Left ventricle myocardium inferior (tissue), 1 donor: Measurements from ENCODE around the gene DPYSL4. TPM values are rescaled to one million over a fixed set of nuclear protein-coding genes. Genes with fewer than 3 reads are reported as not detected.

ENCODE experiments used
- DNase-seq: peaks from one replicate; pipeline ENCODE4 v3.0.0-alpha.2; 2020
- H3K27ac ChIP-seq: fragments of 200-600 bp; replicated peaks from 2 replicates; pipeline ENCODE4 v1.8.0; 2021
- H3K27me3 ChIP-seq: fragments of 200-600 bp; 2 replicates; pipeline ENCODE4 v1.8.0; 2021; ENCODE audit warnings: low read depth
- H3K36me3 ChIP-seq: fragments of 200-600 bp; 2 replicates; pipeline ENCODE4 v1.8.0; 2021
- H3K4me1 ChIP-seq: fragments of 200-600 bp; 2 replicates; pipeline ENCODE4 v1.8.0; 2021
- H3K4me3 ChIP-seq: fragments of 200-600 bp; 2 replicates; pipeline ENCODE4 v1.8.0; 2021; ENCODE audit warnings: mild to moderate bottlenecking, moderate library complexity
- H3K9me3 ChIP-seq: fragments of 200-600 bp; replicated peaks from 2 replicates; pipeline ENCODE4 v1.8.0; 2021
- intact Hi-C: fragments of 100-400 bp; cut with micrococcal nuclease; formaldehyde crosslinking; loops from one replicate; pipeline ENCODE4 v1.11.0; 2022
- total RNA-seq: library from RNA; stranded (reverse); fragmentation: NEBNext Ultra II Directional; extraction: Animal tissue kit (Norgen Biotek cat#: 25700); gene quantifications from one replicate; pipeline ENCODE4 v1.2.1, GENCODE V29; 2021
- TF ChIP-seq, protein P1 (sequence below): fragments of 200-600 bp; IDR thresholded peaks from 2 replicates; pipeline ENCODE4 v1.8.0; 2021; ENCODE audit warnings: antibody characterized with exemption, mild to moderate bottlenecking, borderline replicate concordance
- donor health status: DM: no; HTN: yes; CAD: no; lungs with severe emphysema.

Gene DPYSL4
- total RNA-seq, 1 donor from 2014 or later: 42.8 TPM

DNA sequence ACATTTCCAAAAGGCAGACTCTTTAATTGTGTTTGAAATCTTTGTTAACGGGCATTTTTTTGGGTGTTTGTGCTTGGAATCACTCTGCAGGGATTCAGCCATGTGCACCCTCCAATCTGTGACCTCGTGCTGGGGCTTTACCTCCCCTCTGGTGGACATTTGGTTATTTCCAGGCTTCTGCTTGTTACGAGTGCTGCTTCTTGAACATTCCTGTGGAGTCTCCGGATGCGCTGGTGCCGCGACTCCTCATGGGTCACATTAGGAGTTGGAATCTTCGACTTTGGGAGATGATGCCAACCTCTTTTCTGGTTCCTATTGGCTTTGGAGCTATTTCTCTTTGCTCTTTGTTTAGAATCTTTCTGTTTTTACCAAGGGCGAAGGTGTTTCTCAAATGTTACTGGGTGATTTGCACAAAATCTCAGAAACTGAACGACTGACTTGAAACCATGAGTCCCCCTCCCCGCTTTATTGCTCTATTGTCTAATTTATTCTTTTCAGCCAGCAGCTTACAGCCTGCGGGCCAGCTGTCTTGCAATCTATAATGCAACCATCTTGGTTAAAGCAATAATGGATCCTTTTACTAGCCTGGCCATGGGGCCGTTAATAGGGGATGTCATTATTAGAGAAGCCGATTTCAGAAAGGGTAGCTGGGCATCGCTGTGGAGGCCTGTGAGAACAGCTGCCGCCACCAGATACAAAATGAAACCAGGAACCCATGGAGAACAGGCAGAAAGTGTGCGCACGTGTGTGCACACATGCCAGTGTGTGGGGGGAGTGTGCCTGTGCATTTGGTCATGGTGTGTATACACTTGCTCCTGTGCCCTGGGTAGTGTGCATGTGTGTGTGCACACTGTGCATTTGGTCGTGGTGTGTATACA is 9.9 kb upstream of the DPYSL4 start:
- Histone ChIP-seq H3K4me3 (no peak overlapping the region), H3K27me3 (peaks cover 16% of the 10 kb centered on the region), H3K9me3 (no peaks in the 10 kb centered on the region), H3K27ac (no peak overlapping the region), H3K4me1 (peaks cover 40% of the 10 kb centered on the region), H3K36me3 (no peaks in the 10 kb centered on the region)
- TF ChIP-seq, protein P1, sequence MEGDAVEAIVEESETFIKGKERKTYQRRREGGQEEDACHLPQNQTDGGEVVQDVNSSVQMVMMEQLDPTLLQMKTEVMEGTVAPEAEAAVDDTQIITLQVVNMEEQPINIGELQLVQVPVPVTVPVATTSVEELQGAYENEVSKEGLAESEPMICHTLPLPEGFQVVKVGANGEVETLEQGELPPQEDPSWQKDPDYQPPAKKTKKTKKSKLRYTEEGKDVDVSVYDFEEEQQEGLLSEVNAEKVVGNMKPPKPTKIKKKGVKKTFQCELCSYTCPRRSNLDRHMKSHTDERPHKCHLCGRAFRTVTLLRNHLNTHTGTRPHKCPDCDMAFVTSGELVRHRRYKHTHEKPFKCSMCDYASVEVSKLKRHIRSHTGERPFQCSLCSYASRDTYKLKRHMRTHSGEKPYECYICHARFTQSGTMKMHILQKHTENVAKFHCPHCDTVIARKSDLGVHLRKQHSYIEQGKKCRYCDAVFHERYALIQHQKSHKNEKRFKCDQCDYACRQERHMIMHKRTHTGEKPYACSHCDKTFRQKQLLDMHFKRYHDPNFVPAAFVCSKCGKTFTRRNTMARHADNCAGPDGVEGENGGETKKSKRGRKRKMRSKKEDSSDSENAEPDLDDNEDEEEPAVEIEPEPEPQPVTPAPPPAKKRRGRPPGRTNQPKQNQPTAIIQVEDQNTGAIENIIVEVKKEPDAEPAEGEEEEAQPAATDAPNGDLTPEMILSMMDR: no peak
- DNase-seq: no peak
- intact Hi-C loops: no loop called here

DNA sequence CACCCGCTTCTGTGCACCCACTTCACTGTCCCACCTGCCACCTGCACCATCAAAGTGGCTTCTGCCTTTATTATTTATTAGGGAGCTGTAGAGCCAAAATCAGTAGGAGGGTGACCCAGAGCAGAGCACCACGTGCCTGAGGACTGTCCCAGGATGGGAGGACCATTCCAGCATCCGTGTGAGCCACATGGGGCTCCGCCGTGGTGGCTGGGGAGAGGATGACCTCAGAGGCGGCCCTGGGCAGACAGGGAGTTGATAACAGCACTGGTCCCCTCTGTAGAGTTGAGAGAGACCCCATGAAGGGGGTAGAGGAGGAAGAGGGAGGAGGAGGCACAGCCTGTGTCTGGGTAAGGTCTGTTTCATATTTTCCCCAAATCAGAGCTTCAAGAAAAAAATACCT is 8.7 kb upstream of the DPYSL4 start:
- Histone ChIP-seq H3K4me1 (peaks cover 40% of the 10 kb centered on the region), H3K27me3 (peaks cover 16% of the 10 kb centered on the region), H3K4me3 (no peak overlapping the region), H3K27ac (no peak overlapping the region), H3K36me3 (no peaks in the 10 kb centered on the region), H3K9me3 (no peaks in the 10 kb centered on the region)
- TF ChIP-seq, protein P1: no peak
- intact Hi-C loops: no loop called here
- DNase-seq: no peak

- intact Hi-C loops: no loop called here
- DNase-seq: no peak
Measured at GRCh38 chr10:132178672-132179545, 7.8 kb upstream of the DPYSL4 start.

GRCh38 chr10:132179551-132180392 is 7.0 kb upstream of the DPYSL4 start:
- no peaks in the 10 kb centered on the region for H3K9me3 ChIP-seq
- DNase-seq: no peak
- peaks cover 44% of the 10 kb centered on the region for H3K4me1 ChIP-seq
- TF ChIP-seq, protein P1: no peak
- no peak overlapping the region for H3K4me3 ChIP-seq
- peaks cover 16% of the 10 kb centered on the region for H3K27me3 ChIP-seq
- intact Hi-C loops: no loop called here
- no peaks in the 10 kb centered on the region for H3K36me3 ChIP-seq
- H3K27ac ChIP-seq: no peak overlapping the region

More at GRCh38 chr10:132178672-132179545, 7.8 kb upstream of the DPYSL4 start:
- Histone ChIP-seq H3K27ac (no peak overlapping the region), H3K36me3 (no peaks in the 10 kb centered on the region), H3K4me3 (no peak overlapping the region), H3K27me3 (peaks cover 16% of the 10 kb centered on the region), H3K4me1 (peaks cover 40% of the 10 kb centered on the region), H3K9me3 (no peaks in the 10 kb centered on the region)
- TF ChIP-seq, protein P1: no peak

DNA sequence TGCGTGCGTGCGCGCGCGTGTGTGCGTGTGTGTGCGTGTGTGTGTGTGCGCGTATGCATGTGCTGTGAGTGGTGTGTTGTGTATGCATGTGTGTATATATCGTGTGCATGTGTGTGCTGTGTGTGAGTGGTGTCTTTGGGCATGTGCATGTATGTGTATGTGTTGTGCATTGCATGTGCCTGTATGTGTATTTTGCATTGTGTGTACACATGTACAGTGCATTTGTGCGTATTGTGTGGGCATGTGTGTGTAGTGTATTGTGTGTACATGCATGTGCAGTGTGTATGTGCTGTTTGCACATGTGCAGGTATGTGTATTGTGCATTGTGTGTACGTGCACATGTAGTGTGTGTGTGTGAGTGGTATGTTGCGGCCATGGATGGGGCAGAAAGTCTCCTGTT is 6.0 kb upstream of the DPYSL4 start:
- Histone ChIP-seq H3K27me3 (peaks cover 22% of the 10 kb centered on the region), H3K27ac (no peak overlapping the region), H3K36me3 (no peaks in the 10 kb centered on the region), H3K9me3 (no peaks in the 10 kb centered on the region), H3K4me1 (peaks cover 46% of the 10 kb centered on the region), H3K4me3 (no peak overlapping the region)
- intact Hi-C loops: no loop called here
- no peak for DNase-seq
- TF ChIP-seq, protein P1: no peak
